Vagina (tissue), 2 donors: ENCODE measurements around the gene IQGAP2.

ENCODE experiments used
- CTCF ChIP-seq, 3 experiments: fragments of 450-650 bp in 2 of 3; fragments of 200-600 bp in 1 of 3; sonication (generic) in 1 of 3; IDR thresholded peaks; one replicate each; pipeline ENCODE4 v1.5.1; 2017 to 2019; ENCODE audit warnings: antibody characterized with exemption in 3 of 3, mild to moderate bottlenecking in 2 of 3, moderate library complexity in 2 of 3
- POLR2A ChIP-seq, 2 donors: fragments of 450-650 bp; IDR thresholded peaks; one replicate each; pipeline ENCODE4 v1.6.1; 2017; ENCODE audit warnings: antibody characterized with exemption in 2 of 2, mild to moderate bottlenecking in 2 of 2, moderate library complexity in 2 of 2

DNA sequence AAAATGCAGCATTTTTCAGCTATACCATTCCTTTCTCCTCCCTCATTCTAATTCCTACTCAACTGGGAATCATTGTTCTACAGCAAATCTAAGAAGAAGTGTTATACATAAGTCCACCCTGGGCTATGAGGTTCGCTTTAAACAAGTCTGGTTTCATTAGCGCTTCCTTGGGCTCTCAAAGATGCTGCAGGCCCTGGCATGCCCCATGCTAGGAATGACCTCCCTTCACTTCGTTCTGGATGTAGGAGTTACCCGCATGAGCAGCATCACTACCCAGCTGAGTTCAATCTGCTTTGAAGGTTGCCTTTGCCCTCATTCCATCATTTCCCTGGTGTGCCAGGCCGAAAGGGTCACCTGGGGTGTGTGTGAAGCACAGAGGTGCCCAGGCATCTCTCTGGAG, 348.2 kb downstream of the IQGAP2 start:
- TF ChIP-seq POLR2A (IDR thresholded peaks at IDR 0.05) = no peak
- TF ChIP-seq CTCF (IDR thresholded peaks at IDR 0.05) = no peak
